Keratinocyte (primary cell): Measurements from ENCODE around the gene CEP131. TPM values are rescaled to one million over a fixed set of nuclear protein-coding genes. Genes with fewer than 3 reads are reported as not detected.

Experiments
- DNase-seq: peaks from one replicate; pipeline ENCODE4 v3.0.0-alpha.2; 2011; ENCODE audit warnings: low read depth, missing footprints, low spot score
- FAIRE-seq: peaks from 2 replicates; lab custom pipeline; 2011; peaks lifted over from hg19 to GRCh38; lab: Jason Lieb, UNC
- H2AFZ ChIP-seq: 2 replicates; pipeline ENCODE4 v1.6.0; 2012; ENCODE audit warnings: low read length, control low read depth, inconsistent platforms; ENCODE audit not compliant: control insufficient read depth
- H3K27ac ChIP-seq: 2 replicates; pipeline ENCODE4 v1.5.1; 2011; ENCODE audit warnings: low read length; ENCODE audit not compliant: control insufficient read depth, insufficient read depth
- H3K27me3 ChIP-seq: 3 replicates; pipeline ENCODE4 v1.6.0; 2011; ENCODE audit warnings: low read length; ENCODE audit not compliant: control insufficient read depth, insufficient read depth; ENCODE audit errors: extremely low read depth
- H3K36me3 ChIP-seq, 2 experiments: 2 replicates in 1 of 2; 3 replicates in 1 of 2; pipeline ENCODE4 v1.5.1; 2011; ENCODE audit warnings: low read length in 2 of 2, mild to moderate bottlenecking in 1 of 2; ENCODE audit not compliant: control insufficient read depth in 2 of 2, insufficient read depth in 2 of 2; ENCODE audit errors: extremely low read depth in 1 of 2
- H3K4me1 ChIP-seq: 3 replicates; pipeline ENCODE4 v1.5.1; 2011; ENCODE audit warnings: low read length; ENCODE audit not compliant: control insufficient read depth, insufficient read depth; ENCODE audit errors: extremely low read depth
- H3K4me2 ChIP-seq: 3 replicates; pipeline ENCODE4 v1.6.0; 2011; ENCODE audit warnings: low read depth, low read length; ENCODE audit not compliant: control insufficient read depth, insufficient read depth; ENCODE audit errors: extremely low read depth
- H3K4me3 ChIP-seq, 3 experiments: fragments of 200-600 bp in 1 of 3; sonication (generic) in 1 of 3; 2 replicates in 2 of 3; 3 replicates in 1 of 3; pipeline ENCODE4 v1.5.1; 2011 to 2016; ENCODE audit warnings: low read length in 3 of 3, mild to moderate bottlenecking in 3 of 3, control low read depth in 2 of 3, inconsistent platforms in 1 of 3, low read depth in 1 of 3, mixed read lengths in 1 of 3, mixed run types in 1 of 3, moderate library complexity in 1 of 3; ENCODE audit not compliant: control insufficient read depth in 2 of 3, insufficient read depth in 2 of 3; ENCODE audit errors: extremely low read depth in 1 of 3
- H3K79me2 ChIP-seq: 2 replicates; pipeline ENCODE4 v1.6.0; 2012; ENCODE audit warnings: low read length; ENCODE audit not compliant: control insufficient read depth, insufficient read depth
- H3K9ac ChIP-seq: 3 replicates; pipeline ENCODE4 v1.6.0; 2011; ENCODE audit warnings: low read length; ENCODE audit not compliant: control insufficient read depth, insufficient read depth; ENCODE audit errors: extremely low read depth
- H3K9me1 ChIP-seq: 3 replicates; pipeline ENCODE4 v1.6.0; 2011; ENCODE audit warnings: low read length; ENCODE audit not compliant: control insufficient read depth, insufficient read depth; ENCODE audit errors: extremely low read depth
- H3K9me3 ChIP-seq: 2 replicates; pipeline ENCODE4 v1.5.1; 2012; ENCODE audit warnings: low read depth, low read length; ENCODE audit not compliant: control insufficient read depth
- H4K20me1 ChIP-seq: 3 replicates; pipeline ENCODE4 v1.6.0; 2011; ENCODE audit warnings: low read length; ENCODE audit not compliant: control insufficient read depth, insufficient read depth; ENCODE audit errors: extremely low read depth
- CTCF ChIP-seq, 3 experiments: IDR thresholded peaks in 1 of 3; conservative IDR thresholded peaks in 1 of 3; optimal IDR thresholded peaks in 1 of 3; 2 replicates in 2 of 3; 3 replicates in 1 of 3; pipeline versions ENCODE3 to v1.5.1; 2011; ENCODE audit warnings: low read length in 3 of 3, mild to moderate bottlenecking in 3 of 3, moderate library complexity in 2 of 3, control low read depth in 1 of 3, inconsistent platforms in 1 of 3; ENCODE audit not compliant: insufficient read depth in 2 of 3; ENCODE audit errors: extremely low read depth in 1 of 3
- EZH2 ChIP-seq: IDR thresholded peaks from one replicate; pipeline ENCODE4 v1.6.1; 2012; ENCODE audit warnings: inconsistent platforms, mild to moderate bottlenecking, low read length, moderate library complexity
- dilution Hi-C: fragments of 300-500 bp; cut with MboI; formaldehyde crosslinking; loops from one replicate; pipeline ENCODE4 v1.7.0; 2020; ENCODE audit warnings: low sequenced_read_pairs; ENCODE audit not compliant: extremely low pct_ligation_motif_present
- polyA plus RNA-seq, 5 experiments: library from polyadenylated mRNA; depleted of rRNA in 3 of 5; stranded (reverse) in 3 of 5; stranded (forward) in 1 of 5; unstranded in 1 of 5; fragments of >200 nt; gene quantifications; 1 replicate in 1 of 5; 2 replicates in 3 of 5; 3 replicates in 1 of 5; pipeline versions ENCODE4 v1.2.1 to v1.2.3, GENCODE V29; 2011 to 2012; ENCODE audit warnings: missing spikeins in 2 of 5, low read depth in 1 of 5, low replicate concordance in 1 of 5

Gene CEP131
- polyA plus RNA-seq, 1 donor (not counting 4 experiments of a cell fraction or from before 2014, with no cell fraction given): 2.6 TPM

GRCh38 chr17:81251094-81251708, 28.4 kb upstream of the CEP131 start:
- H3K27me3 ChIP-seq: no peaks in the 10 kb centered on the region
- no peaks in the 10 kb centered on the region for H3K9me1 ChIP-seq
- no peak overlapping the region for H3K4me3 ChIP-seq
- H3K27ac ChIP-seq: no peak overlapping the region
- no peak for DNase-seq
- H3K9ac ChIP-seq: no peak overlapping the region
- peaks cover 4% of the 10 kb centered on the region for H3K79me2 ChIP-seq
- peaks cover 14% of the 10 kb centered on the region for H3K4me1 ChIP-seq
- no peak overlapping the region for H3K4me2 ChIP-seq
- TF ChIP-seq EZH2 (no peak), CTCF (optimal IDR thresholded peaks at IDR 0.05 in 1 of 3, IDR thresholded peaks at IDR 0.05 in 1 of 3, conservative IDR thresholded peaks at IDR 0.05 in 1 of 3; ENCODE audit: extremely low read depth in 1 of 3, insufficient read depth in 2 of 3, low read length in 3 of 3) (no peak)
- dilution Hi-C loops: no loop called here
- H2AFZ ChIP-seq: no peak overlapping the region
- no peaks in the 10 kb centered on the region for H3K9me3 ChIP-seq
- peaks cover 12% of the 10 kb centered on the region for H4K20me1 ChIP-seq
- H3K36me3 ChIP-seq: peaks cover 12 to 19% of the 10 kb centered on the region in 2 experiments
- no peak for FAIRE-seq

DNA sequence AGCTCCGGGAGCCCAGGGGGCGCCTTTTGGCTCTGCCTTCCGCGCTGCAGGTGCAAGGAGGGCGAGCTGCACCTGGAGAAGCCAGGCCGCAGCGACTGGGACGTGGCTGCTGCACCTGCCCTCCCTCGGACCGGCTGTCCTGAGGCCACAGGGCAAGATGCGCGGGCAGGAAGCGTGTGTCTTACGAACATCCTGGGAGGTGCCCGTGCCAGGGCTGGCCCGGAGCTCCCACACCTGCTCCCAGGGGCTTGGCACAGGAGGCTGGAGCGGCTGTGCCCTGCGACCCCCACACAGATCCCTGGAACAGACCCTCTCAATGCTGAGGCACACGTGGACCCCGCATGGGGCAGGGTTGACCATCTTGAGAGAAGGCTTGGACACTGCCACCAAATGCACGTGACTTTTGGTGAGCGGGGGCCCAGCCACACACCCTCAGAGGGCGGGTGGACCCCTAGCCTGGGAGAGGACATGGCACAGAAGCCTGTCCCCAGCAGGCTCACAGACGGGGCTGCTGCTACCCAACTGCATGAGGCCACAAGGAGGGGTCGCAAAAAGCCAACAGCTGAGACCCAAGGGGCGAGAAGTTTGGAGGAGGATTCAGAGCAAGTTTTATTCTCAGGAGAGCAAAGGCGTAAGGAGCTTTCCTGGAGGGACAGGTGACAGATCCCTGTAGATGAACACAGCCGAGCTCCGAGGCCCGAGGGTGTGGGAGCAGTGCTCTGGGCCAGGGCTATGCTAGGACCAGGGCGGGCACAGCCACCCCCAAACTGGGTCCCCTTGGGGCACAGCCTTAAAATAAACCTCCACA, 27.7 kb upstream of the CEP131 start:
- Histone ChIP-seq H3K4me1 (peaks cover 8% of the 10 kb centered on the region), H3K36me3 (peaks cover 12 to 16% of the 10 kb centered on the region in 2 experiments), H3K4me2 (no peak overlapping the region), H3K9me1 (no peaks in the 10 kb centered on the region), H2AFZ (no peak overlapping the region), H3K79me2 (peaks cover 4% of the 10 kb centered on the region), H3K9me3 (no peaks in the 10 kb centered on the region), H3K4me3 (no peak overlapping the region), H3K9ac (no peak overlapping the region), H4K20me1 (peaks cover 11% of the 10 kb centered on the region), H3K27ac (no peak overlapping the region), H3K27me3 (no peaks in the 10 kb centered on the region)
- FAIRE-seq (no peak), DNase-seq (no peak)
- no peak for TF ChIP-seq CTCF (optimal IDR thresholded peaks at IDR 0.05 in 1 of 3, IDR thresholded peaks at IDR 0.05 in 1 of 3, conservative IDR thresholded peaks at IDR 0.05 in 1 of 3; ENCODE audit: extremely low read depth in 1 of 3, insufficient read depth in 2 of 3, low read length in 3 of 3)
- TF ChIP-seq EZH2: no peak
- dilution Hi-C loops: no loop called here
